T47D (cell line): ENCODE data around the gene COL4A3.

Experiments used
- DNase-seq, 2 experiments: peaks; one replicate each; pipeline versions ENCODE4 v3.0.0 to v3.0.0-alpha.2; 2011 to 2012; ENCODE audit warnings: low read depth in 1 of 2, low spot score in 1 of 2
- JUND ChIP-seq: IDR thresholded peaks from 2 replicates; pipeline ENCODE4 v1.6.1; 2012; ENCODE audit warnings: low read depth
- in situ Hi-C: cut with HindIII; loops from 2 replicates; pipeline ENCODE4 v1.10.0; 2016; ENCODE audit warnings: low sequenced_read_pairs, low pct_unique_long_range_greater_than_20kb

Gene COL4A3

GRCh38 chr2:227293531-227293930, 129.1 kb downstream of the COL4A3 start:
- in situ Hi-C loops, result no loop called here
- no peak for TF ChIP-seq JUND
- no peak for DNase-seq

- in situ Hi-C loops, result no loop called here
- no peak for TF ChIP-seq JUND
- no peak for DNase-seq
These were observed 131.4 kb downstream of the COL4A3 start for GRCh38 chr2:227295806-227296205.

GRCh38 chr2:227296671-227297405, 132.4 kb downstream of the COL4A3 start:
- in situ Hi-C loops, result no loop called here
- no peak for TF ChIP-seq JUND
- DNase-seq, result no peak

- TF ChIP-seq JUND, result no peak
- in situ Hi-C loops, result no loop called here
- DNase-seq, result no peak
These were observed 137.1 kb downstream of the COL4A3 start for GRCh38 chr2:227301523-227301922.

GRCh38 chr2:227308784-227309183, 144.4 kb downstream of the COL4A3 start:
- in situ Hi-C loops, result no loop called here
- DNase-seq, result no peak
- TF ChIP-seq JUND, result no peak

GRCh38 chr2:227310756-227311110, 146.3 kb downstream of the COL4A3 start:
- TF ChIP-seq JUND, result no peak
- DNase-seq, result no peak
- in situ Hi-C loops, result no loop called here

GRCh38 chr2:227311861-227312506, 147.6 kb downstream of the COL4A3 start:
- in situ Hi-C loops, result no loop called here
- DNase-seq, result no peak
- no peak for TF ChIP-seq JUND

GRCh38 chr2:227312579-227312978, 148.2 kb downstream of the COL4A3 start:
- in situ Hi-C loops, result no loop called here
- no peak for DNase-seq
- no peak for TF ChIP-seq JUND

GRCh38 chr2:227313310-227313709, 148.9 kb downstream of the COL4A3 start:
- no peak for TF ChIP-seq JUND
- no peak for DNase-seq
- in situ Hi-C loops, result no loop called here

GRCh38 chr2:227317834-227318233, 153.4 kb downstream of the COL4A3 start:
- TF ChIP-seq JUND, result no peak
- DNase-seq, result no peak
- in situ Hi-C loops, result no loop called here

GRCh38 chr2:227320305-227321094, 156.1 kb downstream of the COL4A3 start:
- no peak for DNase-seq
- no peak for TF ChIP-seq JUND
- in situ Hi-C loops, result no loop called here

- TF ChIP-seq JUND, result no peak
- no peak for DNase-seq
- in situ Hi-C loops, result no loop called here
These were observed 158.2 kb downstream of the COL4A3 start for GRCh38 chr2:227322530-227323205.
